Measurements from ENCODE around the gene PIK3R4. TPM values are rescaled to one million over a fixed set of nuclear protein-coding genes. Genes with fewer than 3 reads are reported as not detected.
A peak's percentile ranks its signal among the peaks of the same experiment; 100 is the strongest.

PIK3R4 gene
- total RNA-seq, 6 experiments from 2014 or later = 21.3 to 28.3 (median 22.9) TPM

DNA sequence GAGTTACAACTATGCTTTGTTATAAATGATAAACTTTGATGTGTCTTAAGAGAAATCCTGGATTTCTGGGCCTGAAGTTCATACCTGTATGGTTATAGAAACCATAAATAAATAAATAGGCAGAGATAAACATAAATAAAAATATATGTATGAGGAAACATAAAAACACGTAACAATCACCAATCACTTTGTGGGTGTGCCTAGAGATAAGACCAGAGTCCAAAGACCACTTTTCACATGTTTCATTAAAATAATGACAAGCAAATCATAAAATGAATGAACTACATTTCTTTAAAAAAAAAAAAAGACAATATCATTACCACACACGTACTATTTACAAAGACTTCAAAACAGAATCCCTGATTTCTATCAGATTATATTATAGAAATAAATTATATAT, 14.1 kb downstream of the PIK3R4 start:
- H3K27me3 Mint-ChIP-seq (ENCODE audit: insufficient read depth) = no peaks in the 10 kb centered on the region
- H3K36me3 Mint-ChIP-seq (ENCODE audit: low read depth) = peaks cover 9% of the 10 kb centered on the region
- H3K9me3 Mint-ChIP-seq = no peaks in the 10 kb centered on the region
- H3K4me3 Mint-ChIP-seq = no peak overlapping the region
- no peak for TF ChIP-seq CTCF (IDR thresholded peaks at IDR 0.05)
- peaks cover 2% of the 10 kb centered on the region for H3K4me1 Mint-ChIP-seq (ENCODE audit: low read depth)
- DNase-seq = no peak
- H3K27ac Mint-ChIP-seq = no peak overlapping the region

- DNase-seq = no peak
- H3K27ac Mint-ChIP-seq = no peak overlapping the region
- no peak overlapping the region for H3K4me3 Mint-ChIP-seq
- no peaks in the 10 kb centered on the region for H3K9me3 Mint-ChIP-seq
- no peak for TF ChIP-seq CTCF (IDR thresholded peaks at IDR 0.05)
- H3K27me3 Mint-ChIP-seq (ENCODE audit: insufficient read depth) = no peaks in the 10 kb centered on the region
- H3K4me1 Mint-ChIP-seq (ENCODE audit: low read depth) = peaks cover 7% of the 10 kb centered on the region
- peaks cover 5% of the 10 kb centered on the region for H3K36me3 Mint-ChIP-seq (ENCODE audit: low read depth)
These were observed 14.8 kb downstream of the PIK3R4 start for GRCh38 chr3:130731817-130732216.

DNA sequence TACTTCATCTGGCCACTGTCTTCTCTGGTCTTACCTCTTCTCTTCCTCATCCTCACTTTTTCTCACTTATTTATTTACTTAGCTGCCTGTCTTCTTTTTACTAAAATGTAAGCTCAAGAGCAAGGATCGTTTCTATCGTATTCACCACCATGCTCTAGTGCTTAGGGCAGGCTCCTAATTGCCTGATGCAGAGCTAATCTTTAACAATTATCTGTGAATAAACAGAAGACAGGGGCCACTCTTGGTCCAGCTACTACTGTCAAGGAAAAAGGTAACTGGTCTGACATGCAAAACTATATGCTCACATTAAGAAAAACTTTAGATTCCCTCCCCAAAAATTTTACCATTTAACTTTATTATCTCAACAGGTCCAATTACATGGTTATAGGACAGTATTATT, 17.5 kb downstream of the PIK3R4 start:
- Mint-ChIP-seq H3K9me3 (no peaks in the 10 kb centered on the region), H3K4me3 (no peak overlapping the region), H3K36me3 (ENCODE audit: low read depth) (no peaks in the 10 kb centered on the region; the same call in 1 of the 2 replicates), H3K27me3 (ENCODE audit: insufficient read depth) (no peaks in the 10 kb centered on the region), H3K4me1 (ENCODE audit: low read depth) (peaks cover 23% of the 10 kb centered on the region), H3K27ac (peak overlapping the region; percentile 10; the same call in 1 of the 2 replicates)
- DNase-seq = no peak
- no peak for TF ChIP-seq CTCF (IDR thresholded peaks at IDR 0.05)

GRCh38 chr3:130728037-130728436, 18.6 kb downstream of the PIK3R4 start:
- no peaks in the 10 kb centered on the region for H3K9me3 Mint-ChIP-seq
- no peak overlapping the region for H3K27ac Mint-ChIP-seq
- TF ChIP-seq CTCF (IDR thresholded peaks at IDR 0.05) = no peak
- DNase-seq = no peak
- peaks cover 23% of the 10 kb centered on the region for H3K4me1 Mint-ChIP-seq (ENCODE audit: low read depth)
- no peaks in the 10 kb centered on the region for H3K27me3 Mint-ChIP-seq (ENCODE audit: insufficient read depth)
- H3K4me3 Mint-ChIP-seq = no peak overlapping the region
- H3K36me3 Mint-ChIP-seq (ENCODE audit: low read depth) = peaks cover 4% of the 10 kb centered on the region; the same call in 1 of the 2 replicates

DNA sequence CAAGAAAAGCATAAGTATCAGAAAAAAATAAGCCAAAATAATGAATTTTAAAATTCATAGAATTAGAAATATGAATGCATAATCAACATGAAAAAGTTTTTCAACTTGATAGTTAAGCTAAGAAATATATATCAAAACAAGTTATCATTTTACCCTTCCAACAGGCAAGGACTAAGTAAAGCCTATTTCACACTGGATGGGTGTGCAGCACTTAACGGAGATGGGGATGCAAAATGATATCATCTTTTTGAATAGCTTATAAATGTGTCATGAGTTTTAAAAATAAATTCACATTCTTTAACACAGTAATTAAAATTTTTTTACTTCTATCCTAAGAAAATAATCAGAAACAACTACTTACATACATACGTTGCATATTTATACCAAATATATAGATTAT, 20.9 kb downstream of the PIK3R4 start:
- no peak for TF ChIP-seq CTCF (IDR thresholded peaks at IDR 0.05)
- Mint-ChIP-seq H3K36me3 (ENCODE audit: low read depth) (0 out of 2 replicates have a peak, but pooled peaks cover 4% of the 10 kb centered on the region), H3K27me3 (ENCODE audit: insufficient read depth) (no peaks in the 10 kb centered on the region), H3K27ac (no peak overlapping the region), H3K4me1 (ENCODE audit: low read depth) (peaks cover 23% of the 10 kb centered on the region), H3K4me3 (no peak overlapping the region), H3K9me3 (no peaks in the 10 kb centered on the region)
- DNase-seq = no peak

DNA sequence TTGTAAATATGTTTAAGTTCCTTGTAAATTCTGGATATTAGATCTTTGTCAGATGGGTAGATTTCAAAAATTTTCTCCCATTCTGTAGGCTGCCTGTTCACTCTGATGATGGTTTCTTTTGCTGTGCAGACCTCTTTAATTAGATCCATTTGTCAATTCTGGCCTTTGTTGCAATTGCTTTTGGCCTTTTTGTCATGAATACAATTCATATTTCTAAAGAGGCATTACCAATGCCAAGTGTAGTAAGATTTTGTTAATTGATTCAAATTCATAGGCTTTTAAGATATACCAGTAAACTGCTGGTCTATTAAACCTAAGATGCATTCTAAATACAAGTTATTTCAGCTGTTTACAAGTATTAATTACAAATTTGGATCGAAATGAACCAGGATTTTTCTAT, 31.0 kb downstream of the PIK3R4 start:
- no peak for DNase-seq
- Mint-ChIP-seq H3K9me3 (no peaks in the 10 kb centered on the region), H3K27me3 (ENCODE audit: insufficient read depth) (no peaks in the 10 kb centered on the region), H3K36me3 (ENCODE audit: low read depth) (peaks cover 25% of the 10 kb centered on the region), H3K4me3 (no peak overlapping the region), H3K27ac (no peak overlapping the region), H3K4me1 (ENCODE audit: low read depth) (peaks cover 17% of the 10 kb centered on the region)
- no peak for TF ChIP-seq CTCF (IDR thresholded peaks at IDR 0.05)

Data from HFFc6 (cell line).